ENCODE results near the gene TWF2. TPM values are rescaled to one million over a fixed set of nuclear protein-coding genes. Genes with fewer than 3 reads are reported as not detected.

The TWF2 gene
- polyA plus RNA-seq, 2 of the 4 experiments (the other 2 are of a cell fraction): 36.8 to 53.6 TPM

- ATAC-seq: no peak
- H3K27ac ChIP-seq: no peak overlapping the region
- no peak for DNase-seq (ENCODE audit: low read depth in 1 of 2, low spot score in 1 of 2)
- POLR2A ChIA-PET: no interaction called here
- 78% methylated on average over 6 of the region's 7 CpGs for WGBS (ENCODE audit: missing lambda C conversion rate)
- no peak overlapping the region for H3K4me3 ChIP-seq
- no peaks in the 10 kb centered on the region for H3K4me1 ChIP-seq
- CTCF ChIA-PET: interaction anchor here (1.2 to 1.5 kb wide), 3 partner anchors 12 to 39 kb away, joined by 3 to 5 read pairs (median 3); no protein-coding TSS in a partner anchor
- H3K9me3 ChIP-seq: no peaks in the 10 kb centered on the region
- H3K4me2 ChIP-seq: no peak overlapping the region
- no peak for FAIRE-seq
- TF ChIP-seq HDAC2 (IDR thresholded peaks at IDR 0.05) (no peak), ZC3H11A (IDR thresholded peaks at IDR 0.05) (no peak), HOXB13 (CRISPR knock-in tag; IDR thresholded peaks at IDR 0.05; ENCODE audit: low read depth) (no peak), USF2 (IDR thresholded peaks at IDR 0.05) (no peak)
Measured at GRCh38 chr3:52183786-52184445, 55.0 kb downstream of the TWF2 start.

DNA sequence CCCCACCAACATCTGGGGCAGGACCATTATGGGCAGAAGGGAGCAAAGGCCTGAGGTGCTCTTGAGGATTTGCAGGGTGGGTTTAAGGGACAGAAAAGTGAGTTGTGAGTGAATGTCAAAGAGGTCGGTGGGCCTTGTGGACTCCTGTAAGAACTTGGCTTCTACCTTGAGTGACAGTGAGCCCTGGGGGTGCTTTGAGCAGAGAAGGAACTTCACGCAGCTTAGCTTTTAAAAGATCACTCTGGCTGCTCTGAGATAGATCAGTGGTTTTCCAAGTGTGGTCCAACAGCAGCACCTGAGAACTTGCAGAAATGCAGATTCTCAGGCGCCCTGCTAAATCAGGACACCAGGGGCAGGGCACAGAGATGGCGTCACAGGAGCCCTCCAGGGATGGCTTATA is 56.3 kb downstream of the TWF2 start:
- ChIA-PET CTCF (interaction anchor here (1.2 to 1.9 kb wide), 4 partner anchors 10 to 49 kb away, joined by 3 to 5 read pairs (median 4); no protein-coding TSS in a partner anchor), POLR2A (no interaction called here)
- Histone ChIP-seq H3K27ac (no peak overlapping the region), H3K9me3 (no peaks in the 10 kb centered on the region), H3K4me2 (no peak overlapping the region), H3K4me3 (no peak overlapping the region), H3K4me1 (no peaks in the 10 kb centered on the region)
- 77% methylated on average over 4 of the region's 4 CpGs for WGBS (ENCODE audit: missing lambda C conversion rate)
- ATAC-seq (no peak), FAIRE-seq (no peak), DNase-seq (ENCODE audit: low read depth in 1 of 2, low spot score in 1 of 2) (no peak)
- TF ChIP-seq HOXB13 (CRISPR knock-in tag; IDR thresholded peaks at IDR 0.05; ENCODE audit: low read depth) (no peak), HOXB5 (CRISPR knock-in tag; IDR thresholded peaks at IDR 0.05) (no peak), ZSCAN20 (CRISPR knock-in tag; IDR thresholded peaks at IDR 0.05) (no peak), ZC3H11A (IDR thresholded peaks at IDR 0.05) (no peak), EHF (CRISPR knock-in tag; IDR thresholded peaks at IDR 0.05) (no peak), KDM5A (IDR thresholded peaks at IDR 0.05) (no peak)

DNA sequence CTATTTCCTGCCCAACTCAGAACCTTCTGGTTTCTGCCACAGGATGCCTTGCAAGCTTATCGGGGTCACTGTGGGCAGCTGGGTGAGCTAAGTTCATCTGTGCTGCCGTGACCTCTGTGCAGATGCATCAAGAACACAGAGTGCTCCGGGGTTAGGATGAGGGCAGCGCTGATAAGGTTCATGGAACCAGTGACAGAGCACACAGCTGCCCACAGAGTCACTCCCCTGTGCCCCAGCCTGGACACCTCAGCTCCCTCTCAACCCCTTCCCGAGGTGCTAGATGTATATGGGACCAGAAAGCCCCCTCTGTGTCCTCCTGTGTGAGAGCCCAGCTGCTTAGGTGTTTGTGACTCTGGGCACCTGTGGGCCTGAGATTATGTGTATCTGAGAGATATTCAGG is 56.8 kb downstream of the TWF2 start:
- ChIA-PET POLR2A (no interaction called here), CTCF (interaction anchor here (1.9 kb wide), 1 partner anchor 49 kb away, joined by 5 read pairs; no protein-coding TSS in a partner anchor)
- no peaks in the 10 kb centered on the region for H3K4me1 ChIP-seq
- H3K4me3 ChIP-seq: no peak overlapping the region
- TF ChIP-seq RFX5 (IDR thresholded peaks at IDR 0.05) (no peak), HOXB13 (CRISPR knock-in tag; IDR thresholded peaks at IDR 0.05; ENCODE audit: low read depth) (no peak), KDM1A (IDR thresholded peaks at IDR 0.05; ENCODE audit: low read depth) (no peak)
- no peaks in the 10 kb centered on the region for H3K9me3 ChIP-seq
- FAIRE-seq (no peak), ATAC-seq (no peak), DNase-seq (ENCODE audit: low read depth in 1 of 2, low spot score in 1 of 2) (no peak)
- H3K27ac ChIP-seq: no peak overlapping the region
- no peak overlapping the region for H3K4me2 ChIP-seq
- WGBS (ENCODE audit: missing lambda C conversion rate): no CpG with 5 or more reads among the region's 5 CpGs

DNA sequence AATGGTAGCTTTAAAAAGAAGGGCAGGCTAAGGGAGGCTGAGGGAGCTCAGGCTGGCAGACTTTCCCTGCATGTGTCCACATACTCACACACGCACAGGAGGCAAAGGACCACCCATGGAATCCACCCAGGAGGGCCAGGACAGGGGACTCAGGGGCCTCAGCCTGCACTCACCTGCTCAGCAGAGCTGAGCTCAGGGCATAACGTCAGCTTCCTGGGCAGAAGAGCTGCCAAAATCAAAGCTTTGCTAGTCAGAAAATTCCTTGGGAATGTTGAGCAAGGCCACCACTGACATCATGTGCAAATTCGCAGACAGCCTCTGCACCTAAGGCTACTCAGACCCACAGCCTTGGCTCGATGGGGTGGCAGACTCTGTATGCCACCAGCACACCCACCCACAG is 57.4 kb downstream of the TWF2 start:
- POLR2A ChIA-PET: no interaction called here
- Histone ChIP-seq H3K27ac (no peak overlapping the region), H3K4me3 (no peak overlapping the region), H3K4me2 (no peak overlapping the region), H3K9me3 (no peaks in the 10 kb centered on the region), H3K4me1 (no peaks in the 10 kb centered on the region)
- DNase-seq (ENCODE audit: low read depth in 1 of 2, low spot score in 1 of 2) (no peak), FAIRE-seq (no peak), ATAC-seq (peak; percentile 25 to 34; a peak in 2 of 6 replicates)
- 42% methylated on average over 3 of the region's 4 CpGs for WGBS (ENCODE audit: missing lambda C conversion rate)
- no peak for TF ChIP-seq SMC3 (IDR thresholded peaks at IDR 0.05)
- TF ChIP-seq RARB (CRISPR knock-in tag; IDR thresholded peaks at IDR 0.05): no peak
- TF ChIP-seq JUNB (IDR thresholded peaks at IDR 0.05): no peak
- TF ChIP-seq, protein P1, sequence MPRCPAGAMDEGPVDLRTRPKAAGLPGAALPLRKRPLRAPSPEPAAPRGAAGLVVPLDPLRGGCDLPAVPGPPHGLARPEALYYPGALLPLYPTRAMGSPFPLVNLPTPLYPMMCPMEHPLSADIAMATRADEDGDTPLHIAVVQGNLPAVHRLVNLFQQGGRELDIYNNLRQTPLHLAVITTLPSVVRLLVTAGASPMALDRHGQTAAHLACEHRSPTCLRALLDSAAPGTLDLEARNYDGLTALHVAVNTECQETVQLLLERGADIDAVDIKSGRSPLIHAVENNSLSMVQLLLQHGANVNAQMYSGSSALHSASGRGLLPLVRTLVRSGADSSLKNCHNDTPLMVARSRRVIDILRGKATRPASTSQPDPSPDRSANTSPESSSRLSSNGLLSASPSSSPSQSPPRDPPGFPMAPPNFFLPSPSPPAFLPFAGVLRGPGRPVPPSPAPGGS (IDR thresholded peaks at IDR 0.05): no peak
- no peak for TF ChIP-seq USF2 (IDR thresholded peaks at IDR 0.05)
- CTCF ChIA-PET: interaction anchor here (0.9 to 1.9 kb wide), 2 partner anchors 39 to 50 kb away, joined by 4 to 5 read pairs; no protein-coding TSS in a partner anchor

Small RNA genes lying within 50 kb of the gene (small RNA-seq; reads per million reads assigned to genes)
- 245 to 19,354 (median 9,218) reads per million in 6 experiments for gene MIRLET7G

Other genes starting within 250 kb of the TWF2 start
- 808 and 909 TPM in 2 replicates for gene RPL29, start 243.3 kb downstream of the TWF2 start, polyA plus RNA-seq (2011; rRNA removed)
- gene RPL29, start 243.3 kb downstream of the TWF2 start, polyA plus RNA-seq (2017; fragmentation: RNase III; extraction: RNeasy Plus Mini Kit Qiagen cat#74134 plus additional on column Dnase treatment): 1,098 to 1,170 TPM (median 1,152 TPM) in 3 replicates
- 3.9 and 4.4 TPM in 2 replicates for gene DUSP7, start 182.6 kb downstream of the TWF2 start, polyA plus RNA-seq (2011; rRNA removed)
- gene DUSP7, start 182.6 kb downstream of the TWF2 start, polyA plus RNA-seq (2017; fragmentation: RNase III; extraction: RNeasy Plus Mini Kit Qiagen cat#74134 plus additional on column Dnase treatment): 4.8 TPM in 3 replicates
- gene POC1A, start 84.7 kb downstream of the TWF2 start, polyA plus RNA-seq (2011; rRNA removed): 9.4 and 9.8 TPM in 2 replicates
- gene POC1A, start 84.7 kb downstream of the TWF2 start, polyA plus RNA-seq (2017; fragmentation: RNase III; extraction: RNeasy Plus Mini Kit Qiagen cat#74134 plus additional on column Dnase treatment): 13.8 to 14.9 TPM (median 14.1 TPM) in 3 replicates
- 59.7 and 63.7 TPM in 2 replicates for gene ALAS1, start 41.0 kb downstream of the TWF2 start, polyA plus RNA-seq (2011; rRNA removed)
- gene ALAS1, start 41.0 kb downstream of the TWF2 start, polyA plus RNA-seq (2017; fragmentation: RNase III; extraction: RNeasy Plus Mini Kit Qiagen cat#74134 plus additional on column Dnase treatment): 50.5 to 56.8 TPM (median 53.9 TPM) in 3 replicates
- gene TLR9, start 13.5 kb downstream of the TWF2 start, polyA plus RNA-seq (2011; rRNA removed): 0.04 and 0.12 TPM in 2 replicates
- gene TLR9, start 13.5 kb downstream of the TWF2 start, polyA plus RNA-seq (2017; fragmentation: RNase III; extraction: RNeasy Plus Mini Kit Qiagen cat#74134 plus additional on column Dnase treatment): not detected in 3 replicates
- gene PPM1M, start 6.6 kb upstream of the TWF2 start, polyA plus RNA-seq (2011; rRNA removed): 6.3 and 8.8 TPM in 2 replicates
- 5.8 to 8.0 TPM (median 5.9 TPM) in 3 replicates for gene PPM1M, start 6.6 kb upstream of the TWF2 start, polyA plus RNA-seq (2017; fragmentation: RNase III; extraction: RNeasy Plus Mini Kit Qiagen cat#74134 plus additional on column Dnase treatment)
- gene WDR82, start 39.5 kb upstream of the TWF2 start, polyA plus RNA-seq (2011; rRNA removed): 52.7 and 58.5 TPM in 2 replicates
- 50.6 to 53.8 TPM (median 52.4 TPM) in 3 replicates for gene WDR82, start 39.5 kb upstream of the TWF2 start, polyA plus RNA-seq (2017; fragmentation: RNase III; extraction: RNeasy Plus Mini Kit Qiagen cat#74134 plus additional on column Dnase treatment)
- gene GLYCTK, start 48.7 kb upstream of the TWF2 start, polyA plus RNA-seq (2011; rRNA removed): 4.4 and 5.7 TPM in 2 replicates
- gene GLYCTK, start 48.7 kb upstream of the TWF2 start, polyA plus RNA-seq (2017; fragmentation: RNase III; extraction: RNeasy Plus Mini Kit Qiagen cat#74134 plus additional on column Dnase treatment): 4.6 to 5.1 TPM (median 4.9 TPM) in 3 replicates
- gene DNAH1, start 77.2 kb upstream of the TWF2 start, polyA plus RNA-seq (2011; rRNA removed): 1.6 and 2.9 TPM in 2 replicates
- 0.63 to 0.88 TPM (median 0.65 TPM) in 3 replicates for gene DNAH1, start 77.2 kb upstream of the TWF2 start, polyA plus RNA-seq (2017; fragmentation: RNase III; extraction: RNeasy Plus Mini Kit Qiagen cat#74134 plus additional on column Dnase treatment)
- 32.7 and 36.0 TPM in 2 replicates for gene BAP1, start 170.8 kb upstream of the TWF2 start, polyA plus RNA-seq (2011; rRNA removed)
- gene BAP1, start 170.8 kb upstream of the TWF2 start, polyA plus RNA-seq (2017; fragmentation: RNase III; extraction: RNeasy Plus Mini Kit Qiagen cat#74134 plus additional on column Dnase treatment): 33.3 to 39.4 TPM (median 38.1 TPM) in 3 replicates
- gene PHF7, start 171.5 kb upstream of the TWF2 start, polyA plus RNA-seq (2011; rRNA removed): 4.0 and 6.0 TPM in 2 replicates
- gene PHF7, start 171.5 kb upstream of the TWF2 start, polyA plus RNA-seq (2017; fragmentation: RNase III; extraction: RNeasy Plus Mini Kit Qiagen cat#74134 plus additional on column Dnase treatment): 2.7 to 3.8 TPM (median 3.0 TPM) in 3 replicates
- 0.05 and 0.08 TPM in 2 replicates for gene SEMA3G, start 205.9 kb upstream of the TWF2 start, polyA plus RNA-seq (2011; rRNA removed)
- gene SEMA3G, start 205.9 kb upstream of the TWF2 start, polyA plus RNA-seq (2017; fragmentation: RNase III; extraction: RNeasy Plus Mini Kit Qiagen cat#74134 plus additional on column Dnase treatment): 0.13 to 0.24 TPM (median 0.13 TPM) in 3 replicates
- 2.1 and 4.5 TPM in 2 replicates for gene TNNC1, start 214.9 kb upstream of the TWF2 start, polyA plus RNA-seq (2011; rRNA removed)
- 2.6 to 3.3 TPM (median 2.8 TPM) in 3 replicates for gene TNNC1, start 214.9 kb upstream of the TWF2 start, polyA plus RNA-seq (2017; fragmentation: RNase III; extraction: RNeasy Plus Mini Kit Qiagen cat#74134 plus additional on column Dnase treatment)
- 17.3 and 19.2 TPM in 2 replicates for gene NISCH, start 216.4 kb upstream of the TWF2 start, polyA plus RNA-seq (2011; rRNA removed)
- gene NISCH, start 216.4 kb upstream of the TWF2 start, polyA plus RNA-seq (2017; fragmentation: RNase III; extraction: RNeasy Plus Mini Kit Qiagen cat#74134 plus additional on column Dnase treatment): 17.8 to 19.8 TPM (median 18.2 TPM) in 3 replicates

Data from A549 (cell line).